Measurements from ENCODE around the gene ENGASE. TPM values are rescaled to one million over a fixed set of nuclear protein-coding genes. Genes with fewer than 3 reads are reported as not detected.

Gene ENGASE
- total and polyA plus RNA-seq, 9 of the 15 experiments (the other 6 are each of a cell fraction or from before 2014, with no cell fraction given) = 0.06 to 45.5 (median 13.9) TPM

DNA sequence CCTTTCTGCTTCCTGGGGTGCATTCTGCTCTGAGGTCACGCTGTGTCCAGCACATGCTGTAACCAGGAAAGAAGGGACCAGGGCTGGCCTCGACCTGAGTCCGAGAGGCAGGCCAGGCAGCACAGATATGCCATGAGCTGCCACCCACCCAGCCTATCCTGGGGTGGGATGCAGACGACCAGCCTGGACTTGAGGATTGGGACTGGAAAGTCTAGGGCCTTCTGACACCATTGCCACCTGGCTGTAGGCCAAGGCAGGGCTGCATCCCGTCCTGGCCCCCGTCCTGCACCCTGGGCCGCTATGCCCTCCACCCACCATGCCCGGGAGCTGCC, 14.3 kb downstream of the ENGASE start:
- H3K27me3 ChIP-seq (ENCODE audit: control insufficient read depth in 2 of 2, insufficient read depth in 2 of 2, low read length in 2 of 2) = peaks cover 2 to 21% of the 10 kb centered on the region in 2 experiments; a peak in 3 of 5 replicates
- H3K4me1 ChIP-seq (replicated peaks in 1 of 2; ENCODE audit: control insufficient read depth in 2 of 2, insufficient read depth in 2 of 2, low read length in 2 of 2) = peaks cover 0 to 36% of the 10 kb centered on the region in 2 experiments; a peak in 2 of 5 replicates
- FAIRE-seq (no peak), ATAC-seq (no peak), DNase-seq (ENCODE audit: extremely low read depth in 1 of 4, low spot score in 3 of 4) (no peak)
- peaks cover 20% of the 10 kb centered on the region for H4K20me1 ChIP-seq (replicated peaks; ENCODE audit: control insufficient read depth, insufficient read depth, low read length)
- H2AFZ ChIP-seq (ENCODE audit: low read depth, low read length) = no peak overlapping the region
- no peak overlapping the region for H3K4me2 ChIP-seq (ENCODE audit: insufficient read depth, low read length)
- no peak overlapping the region for H3K27ac ChIP-seq (ENCODE audit: extremely low read depth, low read depth, low read length)
- intact Hi-C loops (cut with micrococcal nuclease) = no loop called here
- TF ChIP-seq ZNF184 (CRISPR knock-in tag; IDR thresholded peaks at IDR 0.05) (no peak), NFIC (IDR thresholded peaks at IDR 0.05) (peak; percentile 40; the same call in 1 of the 2 replicates)
- TF ChIP-seq, protein P1, sequence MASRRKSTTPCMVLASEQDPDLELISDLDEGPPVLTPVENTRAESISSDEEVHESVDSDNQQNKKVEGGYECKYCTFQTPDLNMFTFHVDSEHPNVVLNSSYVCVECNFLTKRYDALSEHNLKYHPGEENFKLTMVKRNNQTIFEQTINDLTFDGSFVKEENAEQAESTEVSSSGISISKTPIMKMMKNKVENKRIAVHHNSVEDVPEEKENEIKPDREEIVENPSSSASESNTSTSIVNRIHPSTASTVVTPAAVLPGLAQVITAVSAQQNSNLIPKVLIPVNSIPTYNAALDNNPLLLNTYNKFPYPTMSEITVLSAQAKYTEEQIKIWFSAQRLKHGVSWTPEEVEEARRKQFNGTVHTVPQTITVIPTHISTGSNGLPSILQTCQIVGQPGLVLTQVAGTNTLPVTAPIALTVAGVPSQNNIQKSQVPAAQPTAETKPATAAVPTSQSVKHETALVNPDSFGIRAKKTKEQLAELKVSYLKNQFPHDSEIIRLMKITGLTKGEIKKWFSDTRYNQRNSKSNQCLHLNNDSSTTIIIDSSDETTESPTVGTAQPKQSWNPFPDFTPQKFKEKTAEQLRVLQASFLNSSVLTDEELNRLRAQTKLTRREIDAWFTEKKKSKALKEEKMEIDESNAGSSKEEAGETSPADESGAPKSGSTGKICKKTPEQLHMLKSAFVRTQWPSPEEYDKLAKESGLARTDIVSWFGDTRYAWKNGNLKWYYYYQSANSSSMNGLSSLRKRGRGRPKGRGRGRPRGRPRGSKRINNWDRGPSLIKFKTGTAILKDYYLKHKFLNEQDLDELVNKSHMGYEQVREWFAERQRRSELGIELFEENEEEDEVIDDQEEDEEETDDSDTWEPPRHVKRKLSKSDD (conservative IDR thresholded peaks at IDR 0.05; ENCODE audit: low read length) = no peak
- ChIA-PET CTCF (ENCODE audit: low intra/inter-chr PET ratio) (interaction anchor here (0.7 kb wide), 1 partner anchor 304 kb away, joined by 3 read pairs; no protein-coding TSS in a partner anchor), POLR2A (no interaction called here)
- no peaks in the 10 kb centered on the region for H3K79me2 ChIP-seq (ENCODE audit: control insufficient read depth, insufficient read depth, low read length)
- in situ Hi-C loops (cut with MboI) = no loop called here
- H3K36me3 ChIP-seq (ENCODE audit: control insufficient read depth, insufficient read depth, low read length) = peaks cover 31% of the 10 kb centered on the region; the same call in 1 of the 3 replicates
- 55% methylated on average over 7 of the region's 8 CpGs for WGBS (ENCODE audit: insufficient coverage, low coverage, missing lambda C conversion rate)
- no TSS peak for BruUV-seq (replicated peaks)
- peaks cover 5% of the 10 kb centered on the region for H3K9me1 ChIP-seq (ENCODE audit: control insufficient read depth, insufficient read depth, low read length)
- H3K9ac ChIP-seq (ENCODE audit: insufficient read depth in 1 of 2, low read depth in 2 of 2, low read length in 2 of 2) = no peak overlapping the region; a peak in 1 of 4 replicates
- no peak overlapping the region for H3K4me3 ChIP-seq
- H3K9me3 ChIP-seq (replicated peaks; ENCODE audit: control insufficient read depth, insufficient read depth, low read depth, low read length) = no peaks in the 10 kb centered on the region
